Neural cell (in vitro differentiated cells): ENCODE data around the gene ITPRID1. TPM values are rescaled to one million over a fixed set of nuclear protein-coding genes. Genes with fewer than 3 reads are reported as not detected.

ENCODE experiments used
- H2AFZ ChIP-seq: fragments of 200-600, 300-800 bp; sonication (generic), shearing (Covaris generic); 2 replicates; pipeline ENCODE4 v1.6.0; 2014; ENCODE audit warnings: low read depth, mild to moderate bottlenecking, antibody characterized with exemption, low read length, moderate library complexity
- H3F3A ChIP-seq: fragments of 200-600 bp; shearing (Covaris generic); 2 replicates; pipeline ENCODE4 v1.6.1; 2016; ENCODE audit warnings: mild to moderate bottlenecking, moderate library complexity, mixed read lengths, antibody characterized with exemption, low read length; ENCODE audit not compliant: insufficient read depth, poor library complexity, severe bottlenecking
- H3K27ac ChIP-seq: fragments of 200-600, 300-800 bp; sonication (generic), shearing (Covaris generic); 2 replicates; pipeline ENCODE4 v1.5.1; 2014; ENCODE audit warnings: mild to moderate bottlenecking, low read length, moderate library complexity
- H3K27me3 ChIP-seq: fragments of 300-800, 200-600 bp; sonication (generic), shearing (Covaris generic); 2 replicates; pipeline ENCODE4 v1.6.0; 2014; ENCODE audit warnings: mild to moderate bottlenecking, low read depth, low read length, moderate library complexity; ENCODE audit not compliant: insufficient read depth
- H3K36me3 ChIP-seq: fragments of 300-800, 200-600 bp; sonication (generic), shearing (Covaris generic); 2 replicates; pipeline ENCODE4 v1.5.1; 2014; ENCODE audit warnings: mild to moderate bottlenecking, antibody characterized with exemption, low read length, moderate library complexity; ENCODE audit not compliant: insufficient read depth
- H3K4me2 ChIP-seq: fragments of 300-800, 200-600 bp; sonication (generic), shearing (Covaris generic); 2 replicates; pipeline ENCODE4 v1.6.0; 2014; ENCODE audit warnings: mild to moderate bottlenecking, low read length
- H3K4me3 ChIP-seq: fragments of 300-800, 200-600 bp; sonication (generic), shearing (Covaris generic); 2 replicates; pipeline ENCODE4 v1.5.1; 2014; ENCODE audit warnings: mild to moderate bottlenecking, low read length, moderate library complexity
- H3K79me2 ChIP-seq: fragments of 200-600 bp; shearing (Covaris generic); replicated peaks from 2 replicates; pipeline ENCODE4 v1.6.0; 2014; ENCODE audit warnings: mild to moderate bottlenecking, low read length, moderate library complexity; ENCODE audit not compliant: insufficient read depth
- H3K9ac ChIP-seq: fragments of 300-800, 200-600 bp; sonication (generic), shearing (Covaris generic); 2 replicates; pipeline ENCODE4 v1.6.1; 2016; ENCODE audit warnings: mild to moderate bottlenecking, low read length, mixed read lengths
- H3K9me2 ChIP-seq: fragments of 200-600 bp; shearing (Covaris generic); 2 replicates; pipeline ENCODE4 v1.6.1; 2016; ENCODE audit warnings: mild to moderate bottlenecking, low read length, mixed read lengths; ENCODE audit not compliant: insufficient read depth
- H3K9me3 ChIP-seq: fragments of 200-600, 300-800 bp; sonication (generic), shearing (Covaris generic); 2 replicates; pipeline ENCODE4 v1.6.1; 2016; ENCODE audit warnings: mild to moderate bottlenecking, mixed run types, low read length, moderate library complexity, mixed read lengths
- H4K20me1 ChIP-seq: fragments of 200-600 bp; shearing (Covaris generic); 2 replicates; pipeline ENCODE4 v1.6.1; 2016; ENCODE audit warnings: mild to moderate bottlenecking, mixed run types; ENCODE audit not compliant: insufficient read depth
- EP300 ChIP-seq: fragments of 450-650 bp; conservative IDR thresholded peaks from 2 replicates; pipeline ENCODE4 v1.6.1; 2014; ENCODE audit warnings: antibody characterized with exemption, mild to moderate bottlenecking, moderate library complexity; ENCODE audit not compliant: poor library complexity, severe bottlenecking
- EZH2 ChIP-seq: fragments of 200-600, 300-800 bp; shearing (Covaris generic), sonication (generic); IDR thresholded peaks from 2 replicates; pipeline ENCODE4 v1.6.1; 2014; ENCODE audit warnings: antibody characterized with exemption, low read length, borderline replicate concordance, mild to moderate bottlenecking; ENCODE audit not compliant: insufficient read depth, poor library complexity, severe bottlenecking
- MXI1 ChIP-seq: fragments of 450-650 bp; conservative IDR thresholded peaks from 2 replicates; pipeline ENCODE4 v1.6.1; 2014; ENCODE audit warnings: antibody characterized with exemption, mild to moderate bottlenecking; ENCODE audit not compliant: poor library complexity, severe bottlenecking
- POLR2AphosphoS5 ChIP-seq: IDR thresholded peaks from 2 replicates; pipeline ENCODE4 v1.6.1; 2012
- RAD21 ChIP-seq: fragments of 450-650 bp; conservative IDR thresholded peaks from 2 replicates; pipeline ENCODE4 v1.6.1; 2014; ENCODE audit warnings: antibody characterized with exemption, mild to moderate bottlenecking, moderate library complexity
- SMC3 ChIP-seq: fragments of 450-650 bp; conservative IDR thresholded peaks from 2 replicates; pipeline ENCODE4 v1.6.1; 2014; ENCODE audit warnings: antibody characterized with exemption, mild to moderate bottlenecking, moderate library complexity; ENCODE audit not compliant: poor library complexity
- TAF1 ChIP-seq: IDR thresholded peaks from 2 replicates; pipeline ENCODE4 v1.6.1; 2012; ENCODE audit warnings: low read depth
- polyA plus RNA-seq: library from polyadenylated mRNA; depleted of rRNA; stranded (reverse); fragments of >200 nt; gene quantifications from 2 replicates; pipeline ENCODE4 v1.2.3, GENCODE V29; 2014
- TF ChIP-seq, protein P1 (sequence below): fragments of 450-650 bp; IDR thresholded peaks from 2 replicates; pipeline ENCODE4 v1.5.1; 2014; ENCODE audit warnings: antibody characterized with exemption, mild to moderate bottlenecking, moderate library complexity; ENCODE audit not compliant: poor library complexity, severe bottlenecking
- TF ChIP-seq, protein P2 (sequence below): IDR thresholded peaks from 2 replicates; pipeline ENCODE4 v1.6.1; 2012; ENCODE audit warnings: borderline replicate concordance

The ITPRID1 gene
- polyA plus RNA-seq, 1 donor from 2014 or later = not detected

GRCh38 chr7:31488562-31489203 is 25.2 kb upstream of the ITPRID1 start:
- Histone ChIP-seq H3K4me2 (no peak overlapping the region), H3K9me3 (no peaks in the 10 kb centered on the region), H2AFZ (no peak overlapping the region), H3K9me2 (no peaks in the 10 kb centered on the region), H4K20me1 (no peaks in the 10 kb centered on the region), H3F3A (no peaks in the 10 kb centered on the region), H3K27ac (no peak overlapping the region), H3K4me3 (no peak overlapping the region), H3K36me3 (no peaks in the 10 kb centered on the region), H3K27me3 (no peaks in the 10 kb centered on the region), H3K9ac (no peak overlapping the region), H3K79me2 (no peaks in the 10 kb centered on the region)
- TF ChIP-seq, protein P1, sequence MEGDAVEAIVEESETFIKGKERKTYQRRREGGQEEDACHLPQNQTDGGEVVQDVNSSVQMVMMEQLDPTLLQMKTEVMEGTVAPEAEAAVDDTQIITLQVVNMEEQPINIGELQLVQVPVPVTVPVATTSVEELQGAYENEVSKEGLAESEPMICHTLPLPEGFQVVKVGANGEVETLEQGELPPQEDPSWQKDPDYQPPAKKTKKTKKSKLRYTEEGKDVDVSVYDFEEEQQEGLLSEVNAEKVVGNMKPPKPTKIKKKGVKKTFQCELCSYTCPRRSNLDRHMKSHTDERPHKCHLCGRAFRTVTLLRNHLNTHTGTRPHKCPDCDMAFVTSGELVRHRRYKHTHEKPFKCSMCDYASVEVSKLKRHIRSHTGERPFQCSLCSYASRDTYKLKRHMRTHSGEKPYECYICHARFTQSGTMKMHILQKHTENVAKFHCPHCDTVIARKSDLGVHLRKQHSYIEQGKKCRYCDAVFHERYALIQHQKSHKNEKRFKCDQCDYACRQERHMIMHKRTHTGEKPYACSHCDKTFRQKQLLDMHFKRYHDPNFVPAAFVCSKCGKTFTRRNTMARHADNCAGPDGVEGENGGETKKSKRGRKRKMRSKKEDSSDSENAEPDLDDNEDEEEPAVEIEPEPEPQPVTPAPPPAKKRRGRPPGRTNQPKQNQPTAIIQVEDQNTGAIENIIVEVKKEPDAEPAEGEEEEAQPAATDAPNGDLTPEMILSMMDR = no peak
- TF ChIP-seq RAD21 = no peak
- no peak for TF ChIP-seq SMC3
- no peak for TF ChIP-seq EZH2
- no peak for TF ChIP-seq MXI1
- no peak for TF ChIP-seq EP300
- TF ChIP-seq, protein P2, sequence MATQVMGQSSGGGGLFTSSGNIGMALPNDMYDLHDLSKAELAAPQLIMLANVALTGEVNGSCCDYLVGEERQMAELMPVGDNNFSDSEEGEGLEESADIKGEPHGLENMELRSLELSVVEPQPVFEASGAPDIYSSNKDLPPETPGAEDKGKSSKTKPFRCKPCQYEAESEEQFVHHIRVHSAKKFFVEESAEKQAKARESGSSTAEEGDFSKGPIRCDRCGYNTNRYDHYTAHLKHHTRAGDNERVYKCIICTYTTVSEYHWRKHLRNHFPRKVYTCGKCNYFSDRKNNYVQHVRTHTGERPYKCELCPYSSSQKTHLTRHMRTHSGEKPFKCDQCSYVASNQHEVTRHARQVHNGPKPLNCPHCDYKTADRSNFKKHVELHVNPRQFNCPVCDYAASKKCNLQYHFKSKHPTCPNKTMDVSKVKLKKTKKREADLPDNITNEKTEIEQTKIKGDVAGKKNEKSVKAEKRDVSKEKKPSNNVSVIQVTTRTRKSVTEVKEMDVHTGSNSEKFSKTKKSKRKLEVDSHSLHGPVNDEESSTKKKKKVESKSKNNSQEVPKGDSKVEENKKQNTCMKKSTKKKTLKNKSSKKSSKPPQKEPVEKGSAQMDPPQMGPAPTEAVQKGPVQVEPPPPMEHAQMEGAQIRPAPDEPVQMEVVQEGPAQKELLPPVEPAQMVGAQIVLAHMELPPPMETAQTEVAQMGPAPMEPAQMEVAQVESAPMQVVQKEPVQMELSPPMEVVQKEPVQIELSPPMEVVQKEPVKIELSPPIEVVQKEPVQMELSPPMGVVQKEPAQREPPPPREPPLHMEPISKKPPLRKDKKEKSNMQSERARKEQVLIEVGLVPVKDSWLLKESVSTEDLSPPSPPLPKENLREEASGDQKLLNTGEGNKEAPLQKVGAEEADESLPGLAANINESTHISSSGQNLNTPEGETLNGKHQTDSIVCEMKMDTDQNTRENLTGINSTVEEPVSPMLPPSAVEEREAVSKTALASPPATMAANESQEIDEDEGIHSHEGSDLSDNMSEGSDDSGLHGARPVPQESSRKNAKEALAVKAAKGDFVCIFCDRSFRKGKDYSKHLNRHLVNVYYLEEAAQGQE = no peak
- no peak for TF ChIP-seq POLR2AphosphoS5
- TF ChIP-seq TAF1 = no peak

DNA sequence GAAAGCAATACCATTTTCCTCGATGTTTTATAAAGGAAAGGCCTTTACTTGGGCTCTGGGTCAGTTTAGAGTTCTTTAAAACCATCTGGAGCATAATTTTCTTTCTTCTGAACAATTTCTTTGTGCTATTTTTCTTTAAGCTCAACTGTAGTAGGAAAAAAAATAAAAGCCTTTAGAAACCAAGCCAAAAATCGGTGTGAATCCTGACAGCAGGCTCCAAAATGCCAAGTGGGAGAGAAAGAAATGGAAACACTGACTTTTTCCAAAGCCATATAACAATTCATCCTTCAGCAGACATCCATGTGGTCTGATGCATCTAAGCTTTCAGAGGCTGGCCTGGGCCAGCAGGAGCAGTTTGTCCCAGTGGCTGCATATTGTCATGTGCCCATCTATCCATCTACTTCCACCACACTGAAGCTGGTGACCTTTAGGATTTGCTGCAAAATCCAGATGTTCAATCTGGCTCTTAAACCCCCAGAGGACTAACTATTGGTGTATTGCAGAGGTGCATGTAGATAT is 23.0 kb upstream of the ITPRID1 start:
- H3K9ac ChIP-seq = no peak overlapping the region
- H3K4me3 ChIP-seq = no peak overlapping the region
- no peaks in the 10 kb centered on the region for H3K27me3 ChIP-seq
- H3K4me2 ChIP-seq = no peak overlapping the region
- no peaks in the 10 kb centered on the region for H3K36me3 ChIP-seq
- no peaks in the 10 kb centered on the region for H4K20me1 ChIP-seq
- no peaks in the 10 kb centered on the region for H3K79me2 ChIP-seq
- no peaks in the 10 kb centered on the region for H3K9me3 ChIP-seq
- H3F3A ChIP-seq = no peaks in the 10 kb centered on the region
- no peak overlapping the region for H3K27ac ChIP-seq
- H2AFZ ChIP-seq = no peak overlapping the region
- no peaks in the 10 kb centered on the region for H3K9me2 ChIP-seq
- TF ChIP-seq POLR2AphosphoS5 (no peak), RAD21 (no peak), SMC3 (no peak), MXI1 (no peak), EP300 (no peak), TAF1 (no peak), EZH2 (no peak)
- TF ChIP-seq, protein P2 = no peak
- TF ChIP-seq, protein P1 = no peak
